Breast epithelium (tissue), 3 donors: ENCODE data around the gene KLC3.

Experiments
- CTCF ChIP-seq, 3 donors: fragments of 450-650 bp; IDR thresholded peaks; one replicate each; pipeline ENCODE4 v1.5.1; 2016 to 2017; ENCODE audit warnings: antibody characterized with exemption in 3 of 3, mild to moderate bottlenecking in 3 of 3, moderate library complexity in 3 of 3
- POLR2A ChIP-seq: fragments of 450-650 bp; IDR thresholded peaks from one replicate; pipeline ENCODE4 v1.6.1; 2016; ENCODE audit warnings: antibody characterized with exemption, mild to moderate bottlenecking, moderate library complexity

- TF ChIP-seq POLR2A: no peak
- no peak for TF ChIP-seq CTCF (IDR thresholded peaks at IDR 0.05)
These were observed 6.8 kb upstream of the KLC3 start for GRCh38 chr19:45333609-45334303.
